ENCODE data around the gene RPL18.
A peak's percentile ranks its signal among the peaks of the same experiment; 100 is the strongest.
"Not testable (repeated sequence)": the region's sequence is repeated elsewhere in the genome, so short reads cannot be mapped to it uniquely, and the experiment has no call there.

Gene RPL18

DNA sequence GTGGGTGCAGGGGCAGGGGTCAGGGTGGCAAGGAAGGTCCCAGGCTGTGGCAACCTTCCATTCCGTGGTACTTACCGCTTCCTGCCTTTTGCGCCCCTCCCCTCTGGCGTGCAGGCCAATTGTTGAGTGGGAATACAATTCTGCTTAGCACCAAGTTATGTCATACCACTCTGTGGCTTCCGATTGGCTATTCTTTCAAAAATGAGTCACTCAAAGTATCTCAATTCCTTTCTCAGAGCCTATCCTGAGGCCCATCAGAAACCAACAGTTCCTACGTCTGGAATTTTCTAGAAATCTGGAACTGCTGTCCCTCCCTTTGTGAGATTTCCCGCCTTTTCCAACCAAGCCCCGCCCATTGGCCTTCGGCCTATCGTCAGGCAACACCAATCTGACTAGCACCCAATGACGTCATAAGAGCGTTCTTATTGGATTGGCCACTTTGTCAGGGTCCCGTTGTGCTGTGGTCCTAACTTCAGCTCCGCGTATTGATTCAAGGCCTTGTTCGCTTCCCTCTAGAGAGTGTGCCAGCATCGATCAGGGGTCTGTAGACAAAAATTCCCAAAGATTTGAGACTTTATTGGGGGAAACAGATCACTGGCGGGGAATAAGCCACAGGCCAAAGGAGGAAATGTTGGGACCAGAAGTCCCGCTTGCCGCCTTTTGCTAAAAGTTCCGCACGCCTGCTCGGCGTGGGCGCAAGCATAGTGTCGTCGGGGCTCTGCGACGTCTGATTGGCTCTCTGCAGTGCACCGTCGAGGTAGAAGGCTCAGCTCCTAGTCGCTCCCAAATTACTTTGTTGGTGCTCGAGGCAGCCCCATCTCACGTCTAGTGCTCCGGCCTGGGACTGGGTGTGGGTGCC is 42.1 kb upstream of the RPL18 start:
- H3K9me3 ChIP-seq (ENCODE audit: insufficient read depth, low read length, severe bottlenecking), result no peaks in the 10 kb centered on the region
- TF ChIP-seq, protein P1, sequence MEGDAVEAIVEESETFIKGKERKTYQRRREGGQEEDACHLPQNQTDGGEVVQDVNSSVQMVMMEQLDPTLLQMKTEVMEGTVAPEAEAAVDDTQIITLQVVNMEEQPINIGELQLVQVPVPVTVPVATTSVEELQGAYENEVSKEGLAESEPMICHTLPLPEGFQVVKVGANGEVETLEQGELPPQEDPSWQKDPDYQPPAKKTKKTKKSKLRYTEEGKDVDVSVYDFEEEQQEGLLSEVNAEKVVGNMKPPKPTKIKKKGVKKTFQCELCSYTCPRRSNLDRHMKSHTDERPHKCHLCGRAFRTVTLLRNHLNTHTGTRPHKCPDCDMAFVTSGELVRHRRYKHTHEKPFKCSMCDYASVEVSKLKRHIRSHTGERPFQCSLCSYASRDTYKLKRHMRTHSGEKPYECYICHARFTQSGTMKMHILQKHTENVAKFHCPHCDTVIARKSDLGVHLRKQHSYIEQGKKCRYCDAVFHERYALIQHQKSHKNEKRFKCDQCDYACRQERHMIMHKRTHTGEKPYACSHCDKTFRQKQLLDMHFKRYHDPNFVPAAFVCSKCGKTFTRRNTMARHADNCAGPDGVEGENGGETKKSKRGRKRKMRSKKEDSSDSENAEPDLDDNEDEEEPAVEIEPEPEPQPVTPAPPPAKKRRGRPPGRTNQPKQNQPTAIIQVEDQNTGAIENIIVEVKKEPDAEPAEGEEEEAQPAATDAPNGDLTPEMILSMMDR (IDR thresholded peaks at IDR 0.05; ENCODE audit: borderline replicate concordance, extremely low read depth, low read length, poor library complexity, severe bottlenecking), result no peak
- no peak for TF ChIP-seq EZH2 (IDR thresholded peaks at IDR 0.05; ENCODE audit: borderline replicate concordance, low read depth, low read length, severe bottlenecking)
- H3K79me2 ChIP-seq (ENCODE audit: insufficient read depth, low read length), result no peaks in the 10 kb centered on the region
- no peaks in the 10 kb centered on the region for H3K36me3 ChIP-seq (ENCODE audit: insufficient read depth, low read length)
- H3K27ac ChIP-seq (ENCODE audit: low read length), result peak overlapping the region; percentile 78
- no peaks in the 10 kb centered on the region for H4K20me1 ChIP-seq (ENCODE audit: insufficient read depth, low read length)
- H3K4me3 ChIP-seq (ENCODE audit: low read depth in 1 of 2, low read length in 2 of 2), result peak overlapping the region in 1 of 2 experiments; percentile 39; a peak in 2 of 4 replicates
- H3K9ac ChIP-seq (ENCODE audit: low read depth, low read length), result peak overlapping the region; percentile 39
- H3K4me2 ChIP-seq (ENCODE audit: insufficient read depth, low read length), result peak overlapping the region; percentile 61
- ATAC-seq (ENCODE audit: insufficient read depth, low read depth) (peak; percentile 95), DNase-seq (peak; percentile 94)
- no peaks in the 10 kb centered on the region for H3K27me3 ChIP-seq (ENCODE audit: insufficient read depth, low read length, poor library complexity)
- H3K4me1 ChIP-seq (ENCODE audit: insufficient read depth, low read length), result peaks cover 20% of the 10 kb centered on the region
- H2AFZ ChIP-seq (ENCODE audit: low read depth, low read length), result peak overlapping the region; percentile 84

DNA sequence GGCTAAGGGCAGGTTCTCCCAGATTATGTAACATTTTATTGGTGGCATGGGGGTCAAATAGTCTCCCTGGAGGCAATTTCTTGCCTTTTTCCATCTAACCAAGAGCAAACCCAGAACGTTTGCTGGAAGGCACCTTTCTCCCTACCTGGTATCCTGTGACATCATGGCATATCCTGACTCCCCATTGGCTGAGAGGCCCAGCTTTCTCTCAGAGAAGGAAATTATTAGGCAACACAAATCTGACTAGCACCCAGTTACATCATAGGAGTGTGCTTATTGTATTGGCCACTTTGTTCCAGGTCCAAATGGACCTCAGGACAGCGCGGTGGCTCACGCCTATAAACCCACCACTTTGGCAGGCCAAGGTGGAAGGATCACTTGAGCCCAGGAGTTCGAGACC is 40.8 kb upstream of the RPL18 start:
- DNase-seq (no peak), ATAC-seq (ENCODE audit: insufficient read depth, low read depth) (no peak)
- peaks cover 21% of the 10 kb centered on the region for H3K4me1 ChIP-seq (ENCODE audit: insufficient read depth, low read length)
- H3K9ac ChIP-seq (ENCODE audit: low read depth, low read length), result no peak overlapping the region
- TF ChIP-seq, protein P1 (IDR thresholded peaks at IDR 0.05; ENCODE audit: borderline replicate concordance, extremely low read depth, low read length, poor library complexity, severe bottlenecking), result no peak
- no peak for TF ChIP-seq EZH2 (IDR thresholded peaks at IDR 0.05; ENCODE audit: borderline replicate concordance, low read depth, low read length, severe bottlenecking)
- no peaks in the 10 kb centered on the region for H3K79me2 ChIP-seq (ENCODE audit: insufficient read depth, low read length)
- no peaks in the 10 kb centered on the region for H3K27me3 ChIP-seq (ENCODE audit: insufficient read depth, low read length, poor library complexity)
- no peaks in the 10 kb centered on the region for H4K20me1 ChIP-seq (ENCODE audit: insufficient read depth, low read length)
- H3K4me3 ChIP-seq (ENCODE audit: low read depth in 1 of 2, low read length in 2 of 2), result no peak overlapping the region
- H3K9me3 ChIP-seq (ENCODE audit: insufficient read depth, low read length, severe bottlenecking), result no peaks in the 10 kb centered on the region
- no peak overlapping the region for H3K4me2 ChIP-seq (ENCODE audit: insufficient read depth, low read length)
- H2AFZ ChIP-seq (ENCODE audit: low read depth, low read length), result no peak overlapping the region
- no peaks in the 10 kb centered on the region for H3K36me3 ChIP-seq (ENCODE audit: insufficient read depth, low read length)
- H3K27ac ChIP-seq (ENCODE audit: low read length), result no peak overlapping the region

DNA sequence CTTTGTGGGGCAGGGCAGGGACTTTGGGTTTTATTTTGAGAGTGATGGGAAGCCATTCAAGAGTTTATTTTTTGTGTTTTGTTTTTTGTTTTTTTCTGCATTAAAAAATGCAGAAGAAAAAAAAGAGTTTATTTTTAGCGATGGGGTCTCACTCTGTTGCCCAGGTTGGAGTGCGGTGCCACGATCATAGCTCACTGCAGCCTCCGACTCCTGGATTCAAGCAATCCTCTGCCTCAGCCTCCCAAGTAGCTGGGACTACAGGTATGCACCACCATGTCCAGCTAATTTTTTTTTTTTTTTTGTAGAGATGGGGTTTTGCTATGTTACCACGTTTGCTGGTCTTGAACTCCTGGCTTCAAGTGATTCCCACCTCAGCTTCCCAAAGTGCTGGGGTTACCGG is 39.5 kb upstream of the RPL18 start:
- Histone ChIP-seq H3K27me3 (ENCODE audit: insufficient read depth, low read length, poor library complexity) (no peaks in the 10 kb centered on the region), H3K79me2 (ENCODE audit: insufficient read depth, low read length) (no peaks in the 10 kb centered on the region), H3K27ac (ENCODE audit: low read length) (no peak overlapping the region)

DNA sequence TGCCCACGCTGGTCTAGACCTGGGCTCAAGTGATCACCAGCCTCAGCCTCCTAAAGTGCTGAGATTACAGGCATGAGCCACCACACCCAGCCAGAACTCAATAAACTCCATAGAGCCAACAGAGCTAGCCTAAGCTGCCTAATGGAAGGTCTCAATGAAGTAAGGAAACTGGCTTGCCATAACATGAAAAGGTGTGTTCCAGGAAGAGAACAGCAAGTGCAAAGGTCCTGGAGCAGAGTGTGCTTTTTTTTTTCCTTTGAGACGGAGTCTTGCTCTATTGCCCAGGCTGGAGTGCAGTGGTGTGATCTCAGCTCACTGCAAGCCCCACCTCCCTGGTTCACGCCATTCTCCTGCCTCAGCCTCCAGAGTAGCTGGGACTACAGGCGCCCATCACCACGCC is 38.9 kb upstream of the RPL18 start:
- not testable (repeated sequence) for DNase-seq; H3K4me2 ChIP-seq (ENCODE audit: insufficient read depth, low read length); H3K4me3 ChIP-seq (ENCODE audit: low read depth in 1 of 2, low read length in 2 of 2); ATAC-seq (ENCODE audit: insufficient read depth, low read depth); H3K27ac ChIP-seq (ENCODE audit: low read length); H3K9ac ChIP-seq (ENCODE audit: low read depth, low read length); H3K27me3 ChIP-seq (ENCODE audit: insufficient read depth, low read length, poor library complexity); H3K79me2 ChIP-seq (ENCODE audit: insufficient read depth, low read length); H4K20me1 ChIP-seq (ENCODE audit: insufficient read depth, low read length); H3K36me3 ChIP-seq (ENCODE audit: insufficient read depth, low read length); H3K9me3 ChIP-seq (ENCODE audit: insufficient read depth, low read length, severe bottlenecking); H2AFZ ChIP-seq (ENCODE audit: low read depth, low read length)
- H3K4me1 ChIP-seq (ENCODE audit: insufficient read depth, low read length), result peaks cover 29% of the 10 kb centered on the region

More for the DNA sequence above, 39.5 kb upstream of the RPL18 start:
- Histone ChIP-seq H2AFZ (ENCODE audit: low read depth, low read length) (no peak overlapping the region), H4K20me1 (ENCODE audit: insufficient read depth, low read length) (no peaks in the 10 kb centered on the region), H3K9me3 (ENCODE audit: insufficient read depth, low read length, severe bottlenecking) (no peaks in the 10 kb centered on the region), H3K9ac (ENCODE audit: low read depth, low read length) (no peak overlapping the region), H3K4me1 (ENCODE audit: insufficient read depth, low read length) (peaks cover 29% of the 10 kb centered on the region), H3K4me3 (ENCODE audit: low read depth in 1 of 2, low read length in 2 of 2) (no peak overlapping the region), H3K4me2 (ENCODE audit: insufficient read depth, low read length) (no peak overlapping the region), H3K36me3 (ENCODE audit: insufficient read depth, low read length) (no peaks in the 10 kb centered on the region)
- DNase-seq, result no peak
- TF ChIP-seq, protein P1 (IDR thresholded peaks at IDR 0.05; ENCODE audit: borderline replicate concordance, extremely low read depth, low read length, poor library complexity, severe bottlenecking), result no peak
- TF ChIP-seq EZH2 (IDR thresholded peaks at IDR 0.05; ENCODE audit: borderline replicate concordance, low read depth, low read length, severe bottlenecking), result no peak
- ATAC-seq (ENCODE audit: insufficient read depth, low read depth), result no peak

Data from DND-41 (cell line).